Astrocyte (in vitro differentiated cells and primary cell): Measurements from ENCODE around the gene SUPT5H. TPM values are rescaled to one million over a fixed set of nuclear protein-coding genes. Genes with fewer than 3 reads are reported as not detected.

Experiments used
- DNase-seq: peaks from one replicate; pipeline ENCODE4 v3.0.0-alpha.2; 2010; ENCODE audit warnings: low read depth
- FAIRE-seq: peaks from 2 replicates; lab custom pipeline; 2011; peaks lifted over from hg19 to GRCh38; lab: Jason Lieb, UNC
- H2AFZ ChIP-seq: 2 replicates; pipeline ENCODE4 v1.6.0; 2012; ENCODE audit warnings: low read depth, low read length, inconsistent platforms
- H3K27ac ChIP-seq: 2 replicates; pipeline ENCODE4 v1.5.1; 2011; ENCODE audit warnings: low read depth, low read length, inconsistent platforms
- H3K27me3 ChIP-seq: 2 replicates; pipeline ENCODE4 v1.6.0; 2011; ENCODE audit warnings: low read length, inconsistent platforms; ENCODE audit not compliant: insufficient read depth
- H3K36me3 ChIP-seq: 2 replicates; pipeline ENCODE4 v1.5.1; 2011; ENCODE audit warnings: low read length, inconsistent platforms; ENCODE audit not compliant: insufficient read depth
- H3K4me1 ChIP-seq: 2 replicates; pipeline ENCODE4 v1.5.1; 2011; ENCODE audit warnings: low read length, inconsistent platforms; ENCODE audit not compliant: insufficient read depth
- H3K4me2 ChIP-seq: 2 replicates; pipeline ENCODE4 v1.6.0; 2012; ENCODE audit warnings: low read length, inconsistent platforms
- H3K4me3 ChIP-seq: 2 replicates; pipeline ENCODE4 v1.5.1; 2011; ENCODE audit warnings: low read depth, mild to moderate bottlenecking, low read length, inconsistent platforms; ENCODE audit not compliant: insufficient read depth
- H3K79me2 ChIP-seq: 2 replicates; pipeline ENCODE4 v1.6.0; 2012; ENCODE audit warnings: mild to moderate bottlenecking, low read length, inconsistent platforms; ENCODE audit not compliant: insufficient read depth
- H3K9ac ChIP-seq: 2 replicates; pipeline ENCODE4 v1.6.0; 2012; ENCODE audit warnings: mild to moderate bottlenecking, low read length, inconsistent platforms
- H3K9me3 ChIP-seq: 2 replicates; pipeline ENCODE4 v1.5.1; 2012; ENCODE audit warnings: low read depth, mild to moderate bottlenecking, low read length, inconsistent platforms; ENCODE audit not compliant: insufficient read depth
- H4K20me1 ChIP-seq: 2 replicates; pipeline ENCODE4 v1.6.0; 2012; ENCODE audit warnings: low read length, inconsistent platforms; ENCODE audit not compliant: insufficient read depth
- H3K27ac Mint-ChIP-seq: one replicate; pipeline ENCODE4 v1.8.0; 2021; ENCODE audit warnings: mild to moderate bottlenecking, mixed read lengths; ENCODE audit not compliant: unreplicated experiment
- H3K27me3 Mint-ChIP-seq: one replicate; pipeline ENCODE4 v1.8.0; 2021; ENCODE audit warnings: low read depth, mixed read lengths; ENCODE audit not compliant: unreplicated experiment
- H3K36me3 Mint-ChIP-seq: one replicate; pipeline ENCODE4 v1.8.0; 2021; ENCODE audit warnings: low read depth, mixed read lengths; ENCODE audit not compliant: unreplicated experiment
- H3K4me1 Mint-ChIP-seq: one replicate; pipeline ENCODE4 v1.8.0; 2021; ENCODE audit warnings: low read depth, mixed read lengths; ENCODE audit not compliant: unreplicated experiment
- H3K4me3 Mint-ChIP-seq: one replicate; pipeline ENCODE4 v1.8.0; 2021; ENCODE audit warnings: mild to moderate bottlenecking, moderate library complexity, mixed read lengths; ENCODE audit not compliant: unreplicated experiment
- H3K9me3 Mint-ChIP-seq: one replicate; pipeline ENCODE4 v1.8.0; 2021; ENCODE audit warnings: mild to moderate bottlenecking, mixed read lengths; ENCODE audit not compliant: unreplicated experiment
- EZH2 ChIP-seq: IDR thresholded peaks from 2 replicates; pipeline ENCODE4 v1.6.1; 2012; ENCODE audit warnings: mild to moderate bottlenecking, low read length, inconsistent platforms; ENCODE audit not compliant: insufficient read depth
- total RNA-seq: library from RNA; stranded (reverse); gene quantifications from 2 replicates; pipeline ENCODE4 v1.2.1, GENCODE V29; 2021
- TF ChIP-seq, protein P1 (sequence below): IDR thresholded peaks from 2 replicates; pipeline ENCODE4 v1.5.1; 2011; ENCODE audit warnings: low read depth, mild to moderate bottlenecking, inconsistent platforms, low read length, moderate library complexity; ENCODE audit not compliant: insufficient read depth

The SUPT5H gene
- total RNA-seq, 1 donor from 2014 or later, result 171 TPM

DNA sequence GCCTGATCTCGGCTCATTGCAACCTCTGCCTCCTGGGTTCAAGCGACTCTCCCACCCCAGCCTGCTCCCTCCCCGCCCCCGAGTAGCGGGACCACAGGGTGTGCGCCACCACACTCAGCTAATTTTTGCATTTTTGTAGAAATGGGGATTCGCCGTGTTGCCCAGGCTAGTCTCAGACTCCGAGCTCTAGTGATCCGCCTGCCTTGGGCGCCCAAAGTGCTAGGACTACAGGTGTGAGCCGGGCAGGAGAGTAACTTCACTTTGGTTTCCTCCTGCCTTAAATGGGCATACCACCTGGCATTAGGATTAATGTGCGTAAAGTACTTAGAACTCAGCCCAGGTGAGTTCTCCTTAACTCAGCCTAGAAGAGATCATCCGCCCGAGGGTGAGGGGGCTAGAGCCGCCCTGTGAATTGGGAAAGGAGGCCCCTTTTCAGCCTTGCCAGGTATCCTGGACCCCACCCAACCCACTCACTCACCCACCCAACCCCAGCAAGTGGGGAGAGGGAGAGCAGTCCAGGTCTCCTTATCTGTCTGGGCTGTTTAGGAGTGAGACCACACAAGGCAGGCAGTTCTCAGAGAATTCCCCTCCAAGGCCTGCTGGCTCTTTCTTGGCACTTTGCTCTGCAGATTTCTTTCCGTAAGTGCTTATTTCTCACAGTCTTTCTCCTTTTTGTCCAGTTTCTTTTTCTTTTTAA lies 40.0 kb upstream of the SUPT5H start:
- H2AFZ ChIP-seq, result no peak overlapping the region
- no peak for TF ChIP-seq EZH2
- TF ChIP-seq, protein P1, sequence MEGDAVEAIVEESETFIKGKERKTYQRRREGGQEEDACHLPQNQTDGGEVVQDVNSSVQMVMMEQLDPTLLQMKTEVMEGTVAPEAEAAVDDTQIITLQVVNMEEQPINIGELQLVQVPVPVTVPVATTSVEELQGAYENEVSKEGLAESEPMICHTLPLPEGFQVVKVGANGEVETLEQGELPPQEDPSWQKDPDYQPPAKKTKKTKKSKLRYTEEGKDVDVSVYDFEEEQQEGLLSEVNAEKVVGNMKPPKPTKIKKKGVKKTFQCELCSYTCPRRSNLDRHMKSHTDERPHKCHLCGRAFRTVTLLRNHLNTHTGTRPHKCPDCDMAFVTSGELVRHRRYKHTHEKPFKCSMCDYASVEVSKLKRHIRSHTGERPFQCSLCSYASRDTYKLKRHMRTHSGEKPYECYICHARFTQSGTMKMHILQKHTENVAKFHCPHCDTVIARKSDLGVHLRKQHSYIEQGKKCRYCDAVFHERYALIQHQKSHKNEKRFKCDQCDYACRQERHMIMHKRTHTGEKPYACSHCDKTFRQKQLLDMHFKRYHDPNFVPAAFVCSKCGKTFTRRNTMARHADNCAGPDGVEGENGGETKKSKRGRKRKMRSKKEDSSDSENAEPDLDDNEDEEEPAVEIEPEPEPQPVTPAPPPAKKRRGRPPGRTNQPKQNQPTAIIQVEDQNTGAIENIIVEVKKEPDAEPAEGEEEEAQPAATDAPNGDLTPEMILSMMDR, result no peak
- no peaks in the 10 kb centered on the region for H3K27me3 ChIP-seq
- no peak overlapping the region for H3K27ac Mint-ChIP-seq
- H3K4me1 ChIP-seq, result peaks cover 59% of the 10 kb centered on the region
- peaks cover 30% of the 10 kb centered on the region for H3K79me2 ChIP-seq
- peaks cover 27% of the 10 kb centered on the region for H3K4me1 Mint-ChIP-seq
- no peak overlapping the region for H3K9ac ChIP-seq
- no peak overlapping the region for H3K4me3 ChIP-seq
- H3K9me3 ChIP-seq, result no peaks in the 10 kb centered on the region
- no peaks in the 10 kb centered on the region for H3K27me3 Mint-ChIP-seq
- no peaks in the 10 kb centered on the region for H3K9me3 Mint-ChIP-seq
- peaks cover 2% of the 10 kb centered on the region for H3K36me3 Mint-ChIP-seq
- peaks cover 22% of the 10 kb centered on the region for H4K20me1 ChIP-seq
- peaks cover 4% of the 10 kb centered on the region for H3K36me3 ChIP-seq
- H3K4me2 ChIP-seq, result no peak overlapping the region
- DNase-seq (no peak), FAIRE-seq (no peak)
- H3K27ac ChIP-seq, result no peak overlapping the region
- peak overlapping the region; percentile 20 for H3K4me3 Mint-ChIP-seq

DNA sequence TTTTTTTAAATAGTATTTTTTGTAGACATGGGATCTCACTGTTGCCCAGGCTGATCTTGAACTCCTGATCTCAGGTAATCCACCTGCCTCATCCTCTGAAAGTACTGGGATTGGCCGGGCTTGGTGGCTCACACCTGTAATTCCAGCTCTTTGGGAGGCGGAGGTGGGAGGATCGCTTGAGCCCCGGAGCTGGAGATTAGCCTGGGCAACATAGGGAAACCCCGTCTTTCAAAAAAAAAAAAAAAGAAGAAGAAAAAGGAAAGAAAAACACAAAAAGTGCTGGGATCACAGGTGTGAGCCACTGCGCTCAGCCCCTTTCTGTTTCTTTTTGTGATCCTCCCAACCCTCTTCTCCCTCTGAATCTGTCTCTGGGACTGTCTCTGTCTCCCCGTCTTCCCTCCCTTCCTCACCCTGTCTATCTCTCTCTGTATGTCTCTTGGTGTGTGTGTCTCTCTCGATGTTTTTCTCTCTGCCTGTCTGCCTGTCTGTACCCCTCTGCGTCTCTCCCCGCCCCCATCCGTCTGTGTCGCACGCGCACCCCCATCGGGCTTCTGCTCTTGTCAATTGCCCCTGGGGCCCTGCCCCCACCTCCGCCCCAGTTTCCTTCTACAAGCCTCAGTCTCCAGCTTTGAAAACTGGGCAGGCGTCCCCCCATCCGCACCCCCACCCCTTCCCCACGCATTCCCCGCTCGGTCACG lies 39.3 kb upstream of the SUPT5H start:
- peak overlapping the region; percentile 56 for H3K27ac ChIP-seq
- DNase-seq (no peak), FAIRE-seq (no peak)
- H3K27me3 ChIP-seq, result no peaks in the 10 kb centered on the region
- peak overlapping the region; percentile 96 for H3K4me2 ChIP-seq
- H4K20me1 ChIP-seq, result peaks cover 22% of the 10 kb centered on the region
- peaks cover 63% of the 10 kb centered on the region for H3K4me1 ChIP-seq
- H3K9me3 ChIP-seq, result no peaks in the 10 kb centered on the region
- H3K9ac ChIP-seq, result peak overlapping the region; percentile 83
- peak overlapping the region; percentile 43 for H2AFZ ChIP-seq
- no peaks in the 10 kb centered on the region for H3K27me3 Mint-ChIP-seq
- peaks cover 4% of the 10 kb centered on the region for H3K36me3 ChIP-seq
- H3K4me3 Mint-ChIP-seq, result peak overlapping the region; percentile 90
- H3K27ac Mint-ChIP-seq, result peak overlapping the region; percentile 81
- no peaks in the 10 kb centered on the region for H3K9me3 Mint-ChIP-seq
- H3K4me1 Mint-ChIP-seq, result peaks cover 31% of the 10 kb centered on the region
- TF ChIP-seq, protein P1, result no peak
- TF ChIP-seq EZH2, result no peak
- peak overlapping the region; percentile 29 for H3K4me3 ChIP-seq
- peaks cover 30% of the 10 kb centered on the region for H3K79me2 ChIP-seq
- peaks cover 2% of the 10 kb centered on the region for H3K36me3 Mint-ChIP-seq
